ENCODE results near the gene TMEM270. TPM values are rescaled to one million over a fixed set of nuclear protein-coding genes. Genes with fewer than 3 reads are reported as not detected.

Gene TMEM270
- polyA plus RNA-seq, 3 donors = not detected

- Histone ChIP-seq H3K9ac (ENCODE audit: insufficient read depth, low read length, poor library complexity, severe bottlenecking) (no peak overlapping the region), H3K36me3 (replicated peaks in 1 of 2; ENCODE audit: control insufficient read depth in 1 of 2, insufficient read depth in 2 of 2, low read length in 2 of 2) (no peaks in the 10 kb centered on the region), H3K79me2 (ENCODE audit: insufficient read depth, low read length) (no peaks in the 10 kb centered on the region), H3K4me3 (replicated peaks in 1 of 3; ENCODE audit: low read depth in 2 of 3, low read length in 3 of 3) (no peak overlapping the region), H3K9me3 (replicated peaks in 1 of 2; ENCODE audit: control insufficient read depth in 1 of 2, insufficient read depth in 1 of 2, low read length in 2 of 2) (no peaks in the 10 kb centered on the region), H4K20me1 (ENCODE audit: insufficient read depth, low read length) (no peaks in the 10 kb centered on the region), H2AFZ (ENCODE audit: insufficient read depth, low read depth, low read length, poor library complexity, severe bottlenecking) (no peak overlapping the region), H3K27me3 (ENCODE audit: control insufficient read depth in 2 of 2, insufficient read depth in 2 of 2, low read length in 2 of 2) (no peaks in the 10 kb centered on the region), H3K4me2 (replicated peaks; ENCODE audit: extremely low read depth, low read length, poor library complexity, severe bottlenecking) (no peak overlapping the region), H3K4me1 (ENCODE audit: control insufficient read depth in 1 of 2, insufficient read depth in 2 of 2, low read length in 2 of 2) (peaks cover 12 to 14% of the 10 kb centered on the region in 2 donors), H3K27ac (ENCODE audit: low read depth in 1 of 2, low read length in 2 of 2) (no peak overlapping the region)
- intact Hi-C loops (cut with micrococcal nuclease) = no loop called here
- H3K9me3 Mint-ChIP-seq = peaks cover 0 to 7% (median 0%) of the 10 kb centered on the region in 7 donors
- H3K27me3 Mint-ChIP-seq (ENCODE audit: low read depth in 3 of 3) = peaks cover 1 to 5% (median 2%) of the 10 kb centered on the region in 3 donors
- H3K36me3 Mint-ChIP-seq = no peaks in the 10 kb centered on the region
- TF ChIP-seq CTCF (IDR thresholded peaks at IDR 0.05) = no peak
- peaks cover 14% of the 10 kb centered on the region for H3K4me1 Mint-ChIP-seq
- H3K27ac Mint-ChIP-seq = no peak overlapping the region
- 92% methylated on average over 2 of the region's 5 CpGs for WGBS (ENCODE audit: insufficient coverage)
- H3K4me3 Mint-ChIP-seq = no peak overlapping the region
- no peak for DNase-seq
Observed at GRCh38 chr7:73912223-73912622, 51.3 kb downstream of the TMEM270 start.

Other genes with a start within 250 kb of the TMEM270 start
- gene MLXIPL, start 236.6 kb upstream of the TMEM270 start, polyA plus RNA-seq = under 1 TPM in 2 of 3 donors, not detected in 1; 0.15 to 0.24 TPM
- gene VPS37D, start 193.3 kb upstream of the TMEM270 start, polyA plus RNA-seq = not detected
- 1 to 10 TPM; 2.4 to 5.2 (median 3.2) TPM for gene DNAJC30, start 177.7 kb upstream of the TMEM270 start, polyA plus RNA-seq
- 10 to 100 TPM; 44.5 to 51.9 (median 51.1) TPM for gene BUD23, start 177.6 kb upstream of the TMEM270 start, polyA plus RNA-seq
- 1 to 10 TPM in 1 of 3 donors, under 1 TPM in 2; 0.27 to 2.7 (median 0.37) TPM for gene STX1A, start 141.5 kb upstream of the TMEM270 start, polyA plus RNA-seq
- gene ABHD11, start 122.4 kb upstream of the TMEM270 start, polyA plus RNA-seq = 10 to 100 TPM; 20.3 to 23.5 (median 22.1) TPM
- gene CLDN3, start 90.9 kb upstream of the TMEM270 start, polyA plus RNA-seq = not detected
- under 1 TPM in 1 of 3 donors, not detected in 2; 0.01 TPM for gene CLDN4, start 30.2 kb upstream of the TMEM270 start, polyA plus RNA-seq
- 1 to 10 TPM; 1.1 to 2.1 (median 1.2) TPM for gene METTL27, start 18.6 kb upstream of the TMEM270 start, polyA plus RNA-seq
- gene ELN, start 167.0 kb downstream of the TMEM270 start, polyA plus RNA-seq = not detected
- gene LIMK1, start 222.6 kb downstream of the TMEM270 start, polyA plus RNA-seq = 10 to 100 TPM; 12.6 to 30.2 (median 13.9) TPM

Measured in CD14-positive monocyte (primary cell).